IMR-90 (cell line): ENCODE results near the gene CALM1. TPM values are rescaled to one million over a fixed set of nuclear protein-coding genes. Genes with fewer than 3 reads are reported as not detected.

Source experiments
- ATAC-seq: fragments of 200-7000 bp; cut with Tn5 transposase; 2 replicates; pipeline ENCODE4 v1.9.1; 2020; ENCODE audit warnings: low read depth, mild to moderate bottlenecking, moderate library complexity
- BruUV-seq: library from RNA; stranded (reverse); fragments of 400-500 nt; replicated peaks from 2 replicates; lab custom pipeline; 2021; lab: Mats Ljungman, UMichigan
- CTCF ChIA-PET: fragments of 300-600 bp; formaldehyde crosslinking; extraction: SDS; loops from one replicate; lab custom pipeline; 2021; ENCODE audit warnings: antibody characterized with exemption; lab: Yijun Ruan, JAX
- POLR2A ChIA-PET: fragments of 300-600 bp; sonication (Branson Sonifier 250); formaldehyde crosslinking; loops from one replicate; lab custom pipeline; 2022; ENCODE audit warnings: antibody characterized with exemption; ENCODE audit not compliant: unreplicated experiment; lab: Charles Lee
- DNase-seq: peaks from one replicate; pipeline ENCODE4 v3.0.0; 2013
- H2AFZ ChIP-seq: replicated peaks from 2 replicates; pipeline ENCODE3; 2013; ENCODE audit warnings: low read length, mild to moderate bottlenecking; ENCODE audit not compliant: poor library complexity
- H2AK5ac ChIP-seq: 2 replicates; pipeline ENCODE4 v1.6.1; 2013; ENCODE audit warnings: low read depth, low read length, inconsistent platforms
- H2AK9ac ChIP-seq: replicated peaks from 2 replicates; pipeline ENCODE3; 2013; ENCODE audit warnings: mild to moderate bottlenecking, low read depth, low read length, moderate library complexity; ENCODE audit not compliant: poor library complexity
- H2BK120ac ChIP-seq: 2 replicates; pipeline ENCODE4 v1.6.1; 2013; ENCODE audit warnings: low read depth, low read length, inconsistent platforms
- H2BK15ac ChIP-seq: 3 replicates; pipeline ENCODE4 v1.6.1; 2013; ENCODE audit warnings: low read depth, low read length, inconsistent platforms
- H2BK20ac ChIP-seq: 2 replicates; pipeline ENCODE4 v1.6.1; 2013; ENCODE audit warnings: low read depth, mild to moderate bottlenecking, inconsistent platforms, low read length, moderate library complexity
- H2BK5ac ChIP-seq: 2 replicates; pipeline ENCODE4 v1.6.1; 2013; ENCODE audit warnings: mild to moderate bottlenecking, low read depth, low read length, inconsistent platforms; ENCODE audit not compliant: poor library complexity, severe bottlenecking
- H3K14ac ChIP-seq: replicated peaks from 2 replicates; pipeline ENCODE4 v1.6.1; 2013; ENCODE audit warnings: low read depth, low read length, inconsistent platforms
- H3K18ac ChIP-seq: 2 replicates; pipeline ENCODE4 v1.6.1; 2013; ENCODE audit warnings: low read depth, low read length, control low read depth
- H3K23ac ChIP-seq: 2 replicates; pipeline ENCODE4 v1.6.1; 2013; ENCODE audit warnings: low read depth, low read length, inconsistent platforms
- H3K27ac ChIP-seq: 2 replicates; pipeline ENCODE4 v1.5.1; 2013; ENCODE audit warnings: mild to moderate bottlenecking, control low read depth, low read length; ENCODE audit not compliant: insufficient read depth
- H3K27me3 ChIP-seq: 2 replicates; pipeline ENCODE4 v1.6.1; 2013; ENCODE audit warnings: low read length; ENCODE audit not compliant: control insufficient read depth, insufficient read depth
- H3K36me3 ChIP-seq: 2 replicates; pipeline ENCODE4 v1.6.1; 2013; ENCODE audit warnings: low read length, mixed read lengths; ENCODE audit not compliant: control insufficient read depth, insufficient read depth
- H3K4ac ChIP-seq: 2 replicates; pipeline ENCODE4 v1.6.1; 2013; ENCODE audit warnings: low read depth, low read length, inconsistent platforms
- H3K4me1 ChIP-seq: 2 replicates; pipeline ENCODE4 v1.6.1; 2013; ENCODE audit warnings: low read length, mixed read lengths; ENCODE audit not compliant: control insufficient read depth, insufficient read depth
- H3K4me2 ChIP-seq: 2 replicates; pipeline ENCODE4 v1.6.1; 2013; ENCODE audit warnings: low read depth, mild to moderate bottlenecking, control low read depth, low read length, moderate library complexity
- H3K4me3 ChIP-seq: 2 replicates; pipeline ENCODE4 v1.5.1; 2013; ENCODE audit warnings: low read depth, mild to moderate bottlenecking, control low read depth, low read length, moderate library complexity; ENCODE audit not compliant: insufficient read depth
- H3K56ac ChIP-seq: 2 replicates; pipeline ENCODE4 v1.6.1; 2013; ENCODE audit warnings: low read length, inconsistent platforms; ENCODE audit not compliant: insufficient read depth; ENCODE audit errors: extremely low read depth
- H3K79me1 ChIP-seq, 2 experiments: 2 replicates each; pipeline ENCODE4 v1.6.1; 2013; ENCODE audit warnings: low read length in 2 of 2, inconsistent platforms in 1 of 2, low read depth in 1 of 2
- H3K9ac ChIP-seq: 2 replicates; pipeline ENCODE4 v1.6.1; 2013; ENCODE audit warnings: low read depth, low read length, control low read depth
- H3K9me1 ChIP-seq: 2 replicates; pipeline ENCODE4 v1.6.1; 2013; ENCODE audit warnings: low read length, inconsistent platforms; ENCODE audit not compliant: insufficient read depth
- H3K9me3 ChIP-seq: 2 replicates; pipeline ENCODE4 v1.6.1; 2013; ENCODE audit warnings: low read length; ENCODE audit not compliant: control insufficient read depth, insufficient read depth
- H4K20me1 ChIP-seq: 2 replicates; pipeline ENCODE4 v1.6.1; 2013; ENCODE audit warnings: low read length, inconsistent platforms; ENCODE audit not compliant: insufficient read depth
- H4K5ac ChIP-seq: 2 replicates; pipeline ENCODE4 v1.6.1; 2013; ENCODE audit warnings: mild to moderate bottlenecking, low read depth, low read length, control low read depth
- H4K8ac ChIP-seq, 2 experiments: 2 replicates each; pipeline ENCODE4 v1.6.1; 2013; ENCODE audit warnings: low read depth in 2 of 2, low read length in 2 of 2, control low read depth in 1 of 2, inconsistent platforms in 1 of 2
- H4K91ac ChIP-seq: 2 replicates; pipeline ENCODE4 v1.6.1; 2013; ENCODE audit warnings: low read depth, low read length, inconsistent platforms; ENCODE audit not compliant: insufficient read depth
- BHLHE40 ChIP-seq: fragments of 150-350 bp; IDR thresholded peaks from 2 replicates; pipeline ENCODE4 v1.6.1; 2016; ENCODE audit warnings: mild to moderate bottlenecking, low read depth, low read length
- ELK1 ChIP-seq: fragments of 150-350 bp; IDR thresholded peaks from 2 replicates; pipeline ENCODE4 v1.6.1; 2016; ENCODE audit warnings: low read depth, mild to moderate bottlenecking, low read length, moderate library complexity, borderline replicate concordance
- FOS ChIP-seq: fragments of 150-350 bp; IDR thresholded peaks from 2 replicates; pipeline ENCODE4 v1.6.1; 2016; ENCODE audit warnings: low read depth, low read length
- MXI1 ChIP-seq: IDR thresholded peaks from 2 replicates; pipeline ENCODE4 v1.6.1; 2012; ENCODE audit warnings: low read depth, mild to moderate bottlenecking, low read length, moderate library complexity, borderline replicate concordance
- NFE2L2 ChIP-seq: fragments of 150-350 bp; IDR thresholded peaks from 2 replicates; pipeline ENCODE4 v1.6.1; 2016; ENCODE audit warnings: low read depth, mild to moderate bottlenecking, low read length
- POLR2A ChIP-seq: IDR thresholded peaks from 2 replicates; pipeline ENCODE4 v1.6.1; 2012; ENCODE audit warnings: mild to moderate bottlenecking, low read depth, low read length
- RCOR1 ChIP-seq: IDR thresholded peaks from 2 replicates; pipeline ENCODE4 v1.6.1; 2012; ENCODE audit warnings: mild to moderate bottlenecking, low read length, improper control_type of control experiment; ENCODE audit not compliant: insufficient replicate concordance
- WGBS, 2 experiments: methylation state at CpG; one replicate each; pipeline versions ENCODE4 v1.1.5 to v1.1.7; 2013; ENCODE audit warnings: missing lambda C conversion rate in 2 of 2; ENCODE audit not compliant: insufficient read length in 1 of 2; ENCODE audit errors: extremely low coverage in 2 of 2; 5-methylcytosine and 5-hydroxymethylcytosine counted together
- dilution Hi-C: fragments of 300-500 bp; cut with HindIII; formaldehyde crosslinking; loops from one replicate; pipeline ENCODE4 v1.14.3; 2018; ENCODE audit warnings: low sequenced_read_pairs; ENCODE audit not compliant: unreplicated experiment
- in situ Hi-C: fragments of 300-500 bp; cut with MboI; formaldehyde crosslinking; loops from 3 replicates; pipeline ENCODE4 v1.14.3; 2019; ENCODE audit warnings: low sequenced_read_pairs, inconsistent platforms, mixed read lengths
- intact Hi-C: fragments of 100-400 bp; cut with micrococcal nuclease; formaldehyde crosslinking; loops from 2 replicates; pipeline ENCODE4 v1.10.0; 2022
- polyA plus RNA-seq, 3 experiments: library from polyadenylated mRNA; depleted of rRNA; stranded (reverse); fragments of >200 nt; gene quantifications; 2 replicates each; pipeline ENCODE4 v1.2.3, GENCODE V29; 2012; ENCODE audit warnings: low replicate concordance in 1 of 3
- total RNA-seq: library from RNA; depleted of rRNA; stranded (reverse); fragments of >200 nt; gene quantifications from 2 replicates; pipeline ENCODE4 v1.2.3, GENCODE V29; 2012
- TF ChIP-seq, protein P1 (sequence below): fragments of 150-350 bp; IDR thresholded peaks from 2 replicates; pipeline ENCODE4 v1.6.1; 2017; ENCODE audit warnings: mild to moderate bottlenecking, antibody characterized with exemption, low read length, low read depth

CALM1 gene
- total and polyA plus RNA-seq, 2 of the 4 experiments (the other 2 are of a cell fraction) = 72.9 to 188 TPM

- TF ChIP-seq ELK1 (no peak), POLR2A (no peak), NFE2L2 (no peak), FOS (no peak), MXI1 (no peak), RCOR1 (no peak), BHLHE40 (no peak)
- TF ChIP-seq, protein P1, sequence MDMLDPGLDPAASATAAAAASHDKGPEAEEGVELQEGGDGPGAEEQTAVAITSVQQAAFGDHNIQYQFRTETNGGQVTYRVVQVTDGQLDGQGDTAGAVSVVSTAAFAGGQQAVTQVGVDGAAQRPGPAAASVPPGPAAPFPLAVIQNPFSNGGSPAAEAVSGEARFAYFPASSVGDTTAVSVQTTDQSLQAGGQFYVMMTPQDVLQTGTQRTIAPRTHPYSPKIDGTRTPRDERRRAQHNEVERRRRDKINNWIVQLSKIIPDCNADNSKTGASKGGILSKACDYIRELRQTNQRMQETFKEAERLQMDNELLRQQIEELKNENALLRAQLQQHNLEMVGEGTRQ = no peak
- Histone ChIP-seq H2BK120ac (no peak overlapping the region), H3K4me2 (no peak overlapping the region), H4K91ac (no peak overlapping the region), H3K9me1 (no peaks in the 10 kb centered on the region), H3K9ac (no peak overlapping the region), H2BK5ac (no peak overlapping the region), H3K79me1 (no peaks in the 10 kb centered on the region), H4K8ac (no peak overlapping the region), H3K56ac (no peak overlapping the region), H3K4ac (no peak overlapping the region), H3K9me3 (no peaks in the 10 kb centered on the region), H2AK5ac (no peak overlapping the region), H3K36me3 (no peaks in the 10 kb centered on the region), H2BK20ac (no peak overlapping the region), H3K14ac (no peak overlapping the region), H2BK15ac (no peak overlapping the region), H4K20me1 (no peaks in the 10 kb centered on the region), H2AK9ac (no peak overlapping the region), H3K4me1 (no peaks in the 10 kb centered on the region), H3K4me3 (no peak overlapping the region), H3K23ac (no peak overlapping the region), H3K27me3 (peaks cover 8% of the 10 kb centered on the region), H3K27ac (no peak overlapping the region), H2AFZ (peak overlapping the region; percentile 6), H3K18ac (no peak overlapping the region), H4K5ac (no peak overlapping the region)
- dilution Hi-C loops = no loop called here
- 40% methylated on average over 2 of the region's 5 CpGs; no CpG with 5 or more reads in 1 of the 2 experiments for WGBS, 2 experiments
- in situ Hi-C loops = no loop called here
- ATAC-seq (no peak; the same call in 1 of the 2 replicates), DNase-seq (no peak)
- intact Hi-C loops = no loop called here
- BruUV-seq = no TSS peak
- CTCF ChIA-PET = no interaction called here
- POLR2A ChIA-PET = no interaction called here
Observed at GRCh38 chr14:90440021-90440451, 43.2 kb downstream of the CALM1 start.
